HUDEP-2 (cell line): ENCODE measurements around the gene CUZD1.

Experiments used
- DNase-seq, 76 experiments: peaks; one replicate each; lab custom pipeline; 2025; ENCODE audit not compliant: unreplicated experiment in 76 of 76; lab: John Stamatoyannopoulos, UW

Gene CUZD1

GRCh38 chr10:122822973-122823690, 22.5 kb downstream of the CUZD1 start:
- DNase-seq: no peak

DNA sequence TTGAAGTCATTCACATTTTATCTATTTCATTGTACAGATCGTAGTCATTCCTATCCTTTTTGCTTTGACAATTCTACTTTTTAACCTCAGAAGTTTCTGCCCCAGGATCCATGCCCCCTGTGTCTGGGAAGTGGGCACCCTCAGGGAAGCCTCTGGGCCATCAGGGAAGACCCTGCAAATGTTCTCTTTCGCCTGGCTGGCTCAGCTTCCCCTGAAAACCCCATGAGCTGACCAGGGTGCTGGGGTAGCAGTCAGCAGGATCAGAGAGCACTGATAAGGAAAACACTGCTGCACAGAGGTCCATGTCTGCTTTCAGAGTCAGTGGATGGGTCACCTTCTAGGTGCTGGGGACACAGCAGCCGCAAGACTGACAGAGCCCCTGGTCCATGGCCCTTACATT, 23.8 kb downstream of the CUZD1 start:
- no peak for DNase-seq

DNA sequence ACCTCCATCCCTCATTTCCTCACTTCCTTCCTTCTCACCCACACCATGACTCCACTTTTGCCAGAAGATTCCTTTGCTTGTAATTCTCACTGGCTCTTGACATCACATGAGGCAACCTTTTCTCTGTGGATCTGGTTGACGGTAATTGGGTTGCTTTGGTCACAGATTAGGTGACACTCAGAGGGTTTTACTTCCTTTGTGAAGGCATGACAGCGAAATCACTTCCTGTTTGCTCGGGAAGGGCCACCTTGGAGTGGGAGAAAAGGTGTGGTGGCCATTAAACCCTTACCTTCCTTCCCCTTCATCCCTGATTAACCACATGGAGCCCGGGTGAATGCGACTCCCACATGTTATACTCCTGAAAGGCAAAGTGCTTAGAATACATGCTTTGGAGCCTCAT, 30.2 kb downstream of the CUZD1 start:
- DNase-seq: no peak

DNA sequence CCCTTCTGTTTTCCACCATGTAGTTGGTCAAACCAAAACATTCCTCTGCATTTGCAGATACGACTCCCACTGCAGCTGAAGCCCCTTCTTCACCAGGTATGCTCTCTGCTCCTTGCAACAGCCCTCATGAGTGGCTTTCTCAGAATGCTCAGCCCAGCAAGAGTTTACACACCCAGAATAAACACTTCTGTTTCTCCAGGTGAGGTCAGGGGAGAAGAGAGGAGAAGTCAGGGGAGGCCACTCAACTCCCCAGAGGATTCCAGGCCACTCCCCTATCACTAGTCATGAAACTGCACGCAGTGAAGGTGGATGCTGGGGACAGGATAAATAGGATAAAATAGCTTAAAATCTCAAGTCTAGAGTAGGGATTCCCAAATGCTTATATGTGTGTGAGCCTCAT, 31.2 kb downstream of the CUZD1 start:
- no peak for DNase-seq

GRCh38 chr10:122812751-122813150, 32.9 kb downstream of the CUZD1 start:
- no peak for DNase-seq

DNA sequence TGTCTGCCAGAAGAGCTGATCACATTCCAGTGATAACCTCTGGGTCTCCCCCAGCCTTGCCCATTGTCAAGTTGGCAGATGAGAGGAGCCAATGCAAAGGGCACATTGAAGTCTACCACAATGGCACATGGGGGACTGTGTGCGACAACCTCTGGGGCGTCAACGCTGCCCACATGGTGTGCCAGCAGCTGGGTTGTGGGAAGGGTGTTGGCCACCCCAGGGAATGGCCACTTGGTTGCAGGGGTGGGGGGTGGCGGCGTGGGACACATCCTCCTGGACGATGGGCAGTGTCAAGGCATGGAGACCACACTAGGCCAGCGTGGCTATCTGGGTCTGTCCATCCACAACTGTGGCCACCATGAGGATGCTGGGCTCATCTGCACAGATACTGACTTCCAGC, 43.4 kb downstream of the CUZD1 start:
- no peak for DNase-seq

GRCh38 chr10:122798704-122799231, 46.9 kb downstream of the CUZD1 start:
- no peak for DNase-seq

- peak in 2 of 76 experiments; percentile 1 for DNase-seq
Measured at GRCh38 chr10:122796796-122797195, 48.9 kb downstream of the CUZD1 start.

GRCh38 chr10:122795924-122796323, 49.7 kb downstream of the CUZD1 start:
- no peak for DNase-seq

DNA sequence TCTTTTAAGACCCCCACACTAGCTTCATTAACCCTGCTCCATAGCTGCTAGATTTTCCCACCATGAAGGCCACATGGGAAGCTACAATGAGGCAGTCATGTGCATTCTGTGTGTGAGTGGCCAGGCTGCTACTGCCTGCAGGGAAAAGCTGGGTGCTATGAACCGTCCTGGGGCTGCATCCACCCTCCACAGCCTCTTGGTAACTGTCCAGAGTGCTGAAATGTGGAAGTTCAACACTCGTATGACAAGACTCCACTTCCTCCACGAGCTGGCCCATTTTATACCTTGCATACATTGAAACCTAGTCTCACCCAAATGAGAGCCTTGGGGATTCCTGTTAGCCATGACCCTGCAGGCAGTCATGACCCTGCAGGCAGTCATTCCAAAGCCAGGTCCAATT, 59.4 kb downstream of the CUZD1 start:
- DNase-seq: peak in 22 of 76 experiments; percentile 2 to 37 (median 12)

GRCh38 chr10:122782911-122783310, 62.7 kb downstream of the CUZD1 start:
- no peak for DNase-seq
